CD4-positive, alpha-beta T cell treated with Interleukin-12 subunit alpha and Interleukin-12 subunit beta, for 1 hour (primary cell): ENCODE results near the gene SND1.

Experiments used
- DNase-seq: peaks from one replicate; pipeline ENCODE4 v3.0.0-alpha.2; 2020

Gene SND1

GRCh38 chr7:127736511-127736910 is 84.5 kb downstream of the SND1 start:
- no peak for DNase-seq

GRCh38 chr7:127738859-127739258 is 86.9 kb downstream of the SND1 start:
- no peak for DNase-seq

- DNase-seq: no peak
These were observed 89.9 kb downstream of the SND1 start for GRCh38 chr7:127741764-127742375.

GRCh38 chr7:127745445-127745844 is 93.5 kb downstream of the SND1 start:
- no peak for DNase-seq

GRCh38 chr7:127751062-127751461 is 99.1 kb downstream of the SND1 start:
- no peak for DNase-seq

- DNase-seq: no peak
These were observed 99.8 kb downstream of the SND1 start for GRCh38 chr7:127751490-127752448.

- DNase-seq: no peak
These were observed 100.8 kb downstream of the SND1 start for GRCh38 chr7:127752829-127753228.

- no peak for DNase-seq
These were observed 102.5 kb downstream of the SND1 start for GRCh38 chr7:127754457-127754856.

- DNase-seq: no peak
These were observed 103.5 kb downstream of the SND1 start for GRCh38 chr7:127755521-127755920.

GRCh38 chr7:127755965-127756364 is 104.0 kb downstream of the SND1 start:
- DNase-seq: no peak

GRCh38 chr7:127758105-127758504 is 106.1 kb downstream of the SND1 start:
- DNase-seq: no peak

- DNase-seq: no peak
These were observed 106.9 kb downstream of the SND1 start for GRCh38 chr7:127758845-127759244.

- no peak for DNase-seq
These were observed 108.0 kb downstream of the SND1 start for GRCh38 chr7:127759945-127760421.

- no peak for DNase-seq
These were observed 108.5 kb downstream of the SND1 start for GRCh38 chr7:127760436-127761031.

GRCh38 chr7:127761196-127761595 is 109.2 kb downstream of the SND1 start:
- DNase-seq: peak; percentile 13

GRCh38 chr7:127764681-127765080 is 112.7 kb downstream of the SND1 start:
- no peak for DNase-seq

GRCh38 chr7:127765150-127765549 is 113.2 kb downstream of the SND1 start:
- DNase-seq: no peak

- DNase-seq: peak; percentile 2
These were observed 115.0 kb downstream of the SND1 start for GRCh38 chr7:127766831-127767459.

- DNase-seq: no peak
These were observed 116.2 kb downstream of the SND1 start for GRCh38 chr7:127768241-127768640.

- no peak for DNase-seq
These were observed 117.1 kb downstream of the SND1 start for GRCh38 chr7:127769137-127769536.

GRCh38 chr7:127769696-127770400 is 117.9 kb downstream of the SND1 start:
- no peak for DNase-seq

GRCh38 chr7:127770885-127771284 is 118.9 kb downstream of the SND1 start:
- no peak for DNase-seq

- DNase-seq: no peak
These were observed 119.7 kb downstream of the SND1 start for GRCh38 chr7:127771707-127772106.
